ENCODE measurements around the gene HTR3E. TPM values are rescaled to one million over a fixed set of nuclear protein-coding genes. Genes with fewer than 3 reads are reported as not detected.
"Not testable (repeated sequence)": the region's sequence is repeated elsewhere in the genome, so short reads cannot be mapped to it uniquely, and the experiment has no call there.

The HTR3E gene
- total RNA-seq (ENCODE audit: insufficient read depth, low replicate concordance), result 0.72 TPM

DNA sequence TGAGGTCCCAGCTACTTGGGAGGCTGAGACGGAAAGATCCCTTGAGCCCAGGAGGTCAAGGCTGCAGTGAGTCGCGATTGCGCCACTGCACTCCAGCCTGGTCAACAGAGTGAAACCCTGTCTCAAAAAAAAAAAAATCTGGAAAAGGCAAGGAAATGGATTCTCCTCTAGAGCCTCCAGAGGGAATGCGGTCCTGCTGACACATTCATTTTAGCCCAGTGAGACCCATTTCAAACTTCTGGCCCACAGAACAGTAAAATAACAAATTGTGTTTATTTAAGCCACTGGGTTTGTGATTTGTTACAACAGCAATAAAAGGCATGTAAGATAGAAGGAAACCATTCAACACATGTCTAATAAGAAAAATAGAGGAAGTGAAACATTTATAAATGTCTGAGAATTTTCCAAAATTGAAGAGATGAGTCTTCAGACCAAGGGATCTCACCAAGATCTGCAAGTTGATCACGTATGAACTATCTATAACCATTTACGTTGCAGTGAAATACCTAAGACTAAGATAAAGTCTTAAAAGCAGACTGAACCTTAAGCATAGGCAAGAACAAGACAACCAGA lies at the start of gene HTR3E:
Gene HTR3E, plus strand, starts transcription at position 254 of the 573 bp plus-strand sequence. CDS start 466 bp downstream, outside the sequence.
- no peak for DNase-seq (ENCODE audit: low spot score)

DNA sequence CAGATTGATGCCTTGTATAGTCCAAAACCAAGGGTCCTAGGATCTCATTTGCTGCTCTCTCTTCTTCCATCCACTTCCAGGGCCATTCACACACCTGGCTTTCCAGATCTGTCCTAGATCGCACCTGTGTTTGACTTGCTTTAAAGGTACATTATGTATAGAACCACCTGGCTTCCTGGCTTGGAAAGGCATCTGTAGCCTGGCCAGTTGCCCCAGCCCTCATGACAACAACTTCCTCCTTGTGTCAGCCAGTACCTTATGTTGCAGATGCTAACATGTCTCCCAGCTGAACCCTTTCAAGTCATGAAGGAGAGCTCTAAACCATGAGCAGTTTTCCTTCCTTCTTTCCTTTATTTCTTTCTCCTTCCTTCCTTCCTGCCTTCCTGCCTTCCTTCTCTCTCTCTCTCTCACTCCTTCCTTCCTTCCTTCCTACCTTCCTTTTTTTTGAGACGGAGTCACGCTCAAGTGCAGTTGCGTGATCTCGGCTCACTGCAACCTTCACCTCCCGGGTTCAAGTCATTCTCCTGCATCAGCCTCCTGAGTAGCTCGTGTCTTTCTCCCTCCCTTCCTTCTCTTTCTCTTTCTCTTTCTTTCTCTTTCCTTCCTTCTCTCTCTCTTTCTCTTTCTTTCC lies 46.5 kb upstream of the HTR3E start:
- DNase-seq (ENCODE audit: low spot score), result no peak

DNA sequence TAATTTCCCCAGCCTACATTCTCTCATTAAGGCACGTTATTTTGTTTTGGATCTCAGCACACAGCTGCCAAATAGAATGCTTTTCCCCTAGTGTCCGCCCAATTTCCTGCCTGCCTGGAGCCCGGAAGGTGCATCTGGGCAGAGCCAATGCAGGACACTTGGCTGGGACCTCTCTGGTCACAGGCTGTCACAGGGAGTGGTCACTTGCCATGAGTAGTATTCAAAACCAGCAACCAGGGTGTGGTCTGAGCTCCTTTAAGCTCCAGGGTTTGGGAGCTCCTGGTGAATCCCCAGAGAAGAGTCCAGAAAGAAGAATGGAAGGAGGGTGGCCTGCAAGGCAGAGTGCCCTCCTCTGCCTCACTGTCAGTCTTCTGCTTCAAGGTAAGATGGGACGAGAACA lies 44.1 kb upstream of the HTR3E start, which contains the start of gene HTR3C:
Gene HTR3C, plus strand, starts transcription at position 281 of the 400 bp plus-strand sequence. Its CDS starts 34 bp downstream, at position 315.
- DNase-seq (ENCODE audit: low spot score), result no peak

DNA sequence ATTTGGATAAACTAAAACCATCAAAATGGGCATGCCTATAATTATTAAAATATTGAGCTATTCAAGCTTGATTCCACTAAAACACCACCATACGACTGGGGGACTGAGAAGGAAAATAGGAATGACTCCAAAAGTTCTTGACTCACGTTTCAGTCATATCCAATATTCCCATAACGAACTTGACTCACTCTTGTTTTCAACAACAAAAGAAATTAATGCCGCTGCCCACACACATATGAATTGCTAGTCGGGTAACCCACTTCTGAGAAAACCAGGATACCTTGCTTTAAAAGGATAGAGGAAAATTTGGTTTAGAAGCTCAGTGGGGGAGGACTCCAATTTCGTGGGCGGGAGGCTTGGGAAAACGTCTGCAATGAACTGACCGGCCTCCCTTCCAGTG lies 38.8 kb upstream of the HTR3E start:
- DNase-seq (ENCODE audit: low spot score), result no peak

GRCh38 chr3:184059424-184059823 lies 37.4 kb upstream of the HTR3E start:
- DNase-seq (ENCODE audit: low spot score), result no peak

GRCh38 chr3:184062637-184063036 lies 34.2 kb upstream of the HTR3E start:
- DNase-seq (ENCODE audit: low spot score), result no peak

- no peak for DNase-seq (ENCODE audit: low spot score)
These were observed 30.7 kb upstream of the HTR3E start for GRCh38 chr3:184066211-184066610.

GRCh38 chr3:184067573-184068055 lies 29.2 kb upstream of the HTR3E start:
- no peak for DNase-seq (ENCODE audit: low spot score)

GRCh38 chr3:184068344-184068743 lies 28.5 kb upstream of the HTR3E start:
- no peak for DNase-seq (ENCODE audit: low spot score)

GRCh38 chr3:184071142-184071541 lies 25.7 kb upstream of the HTR3E start:
- DNase-seq (ENCODE audit: low spot score), result not testable (repeated sequence)

GRCh38 chr3:184073621-184074020 lies 23.2 kb upstream of the HTR3E start:
- DNase-seq (ENCODE audit: low spot score), result no peak

DNA sequence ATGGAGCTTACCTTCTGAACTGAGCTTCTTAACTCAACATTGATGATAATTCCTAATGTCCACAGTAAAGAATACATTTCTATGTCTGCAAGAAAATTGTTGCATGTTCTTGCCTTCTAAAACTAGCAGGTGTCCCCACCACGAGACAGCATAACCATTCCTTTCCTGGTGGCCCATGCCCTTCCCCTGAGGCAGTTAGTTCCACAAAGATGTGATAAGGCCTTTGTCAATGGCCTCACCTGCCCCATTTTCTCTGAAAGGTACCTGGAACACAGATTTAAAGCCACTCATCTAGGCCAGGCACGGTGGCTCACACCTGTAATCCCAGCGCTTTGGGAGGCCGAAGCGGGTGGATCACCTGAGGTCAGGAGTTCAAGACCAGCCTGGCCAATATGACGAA lies 21.0 kb upstream of the HTR3E start:
- DNase-seq (ENCODE audit: low spot score), result no peak

DNA sequence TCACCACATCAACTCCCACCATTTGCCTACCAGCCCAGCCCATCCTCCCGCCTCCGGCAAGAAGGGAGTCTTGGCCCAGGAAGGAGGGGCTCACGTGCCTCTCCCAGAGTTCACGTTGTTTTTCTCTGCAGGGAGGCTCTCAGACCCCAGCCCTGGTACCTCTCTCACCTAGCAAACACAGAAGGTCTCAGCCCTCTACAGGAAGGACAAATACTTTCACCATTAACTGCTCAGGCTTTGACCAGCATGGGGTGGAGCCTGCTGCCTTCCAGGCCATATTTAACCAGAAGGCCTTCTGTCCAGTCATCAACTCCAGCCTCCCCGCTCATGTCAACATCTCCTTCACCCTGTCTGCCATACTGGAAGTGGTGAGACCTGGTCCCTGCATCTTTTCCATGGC lies 19.0 kb upstream of the HTR3E start:
- no peak for DNase-seq (ENCODE audit: low spot score)

DNA sequence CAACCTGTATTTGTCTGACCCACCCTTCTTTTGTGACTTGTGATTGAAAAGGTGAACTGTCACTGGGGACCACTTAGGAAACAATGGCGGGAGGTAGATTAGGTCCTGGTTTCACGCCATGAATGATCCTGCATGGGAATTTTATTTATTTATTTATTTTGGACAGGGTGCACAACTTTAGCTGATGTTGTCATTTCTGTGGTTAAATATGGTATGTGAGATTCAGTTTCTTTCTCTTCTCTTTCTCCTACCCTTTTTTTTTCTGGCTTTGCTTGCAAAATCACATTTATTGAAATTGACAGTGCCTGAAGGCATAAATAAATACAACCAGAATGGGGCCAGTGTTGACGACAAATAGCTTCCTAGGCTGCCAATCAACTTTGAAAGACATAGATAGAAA lies 18.0 kb upstream of the HTR3E start:
- no peak for DNase-seq (ENCODE audit: low spot score)

GRCh38 chr3:184081116-184081830 lies 15.6 kb upstream of the HTR3E start:
- no peak for DNase-seq (ENCODE audit: low spot score)

GRCh38 chr3:184082034-184082433 lies 14.8 kb upstream of the HTR3E start:
- no peak for DNase-seq (ENCODE audit: low spot score)

GRCh38 chr3:184082465-184082864 lies 14.4 kb upstream of the HTR3E start:
- DNase-seq (ENCODE audit: low spot score), result no peak

- DNase-seq (ENCODE audit: low spot score), result no peak
These were observed 11.4 kb upstream of the HTR3E start for GRCh38 chr3:184085389-184085852.

GRCh38 chr3:184092199-184092598 lies 4.7 kb upstream of the HTR3E start:
- DNase-seq (ENCODE audit: low spot score), result no peak

GRCh38 chr3:184097556-184097955 lies 692 bp downstream of the HTR3E start:
- DNase-seq (ENCODE audit: low spot score), result no peak

- DNase-seq (ENCODE audit: low spot score), result no peak
These were observed 3.2 kb downstream of the HTR3E start for GRCh38 chr3:184099806-184100686.

- no peak for DNase-seq (ENCODE audit: low spot score)
These were observed 13.5 kb downstream of the HTR3E start for GRCh38 chr3:184110316-184110725.

Measured in umbilical cord (tissue), 2 donors.